Activated naive CD4-positive, alpha-beta T cell (primary cell): ENCODE data around the gene DIO3.
"Not testable (repeated sequence)": the region's sequence is repeated elsewhere in the genome, so short reads cannot be mapped to it uniquely, and the experiment has no call there.

Source experiments
- DNase-seq, 4 experiments: peaks; one replicate each; lab custom pipeline; 2025; lab: John Stamatoyannopoulos, UW

The DIO3 gene

GRCh38 chr14:101542391-101542790, 18.9 kb upstream of the DIO3 start:
- DNase-seq = no peak

- DNase-seq = no peak
These were observed 17.5 kb upstream of the DIO3 start for GRCh38 chr14:101543814-101544213.

- DNase-seq = no peak
These were observed 16.7 kb upstream of the DIO3 start for GRCh38 chr14:101544550-101544949.

- DNase-seq = no peak
These were observed 14.6 kb upstream of the DIO3 start for GRCh38 chr14:101546706-101547105.

- no peak for DNase-seq
These were observed 14.1 kb upstream of the DIO3 start for GRCh38 chr14:101547107-101547738.

GRCh38 chr14:101547961-101548669, 13.2 kb upstream of the DIO3 start:
- DNase-seq = no peak

- DNase-seq = no peak
These were observed 12.6 kb upstream of the DIO3 start for GRCh38 chr14:101548710-101549109.

- no peak for DNase-seq
These were observed 12.1 kb upstream of the DIO3 start for GRCh38 chr14:101549154-101549553.

- not testable (repeated sequence) for DNase-seq
These were observed 10.9 kb upstream of the DIO3 start for GRCh38 chr14:101550202-101550912.

- DNase-seq = no peak
These were observed 9.3 kb upstream of the DIO3 start for GRCh38 chr14:101551729-101552595.

- DNase-seq = no peak
These were observed 8.5 kb upstream of the DIO3 start for GRCh38 chr14:101552786-101553231.

- no peak for DNase-seq
These were observed 7.9 kb upstream of the DIO3 start for GRCh38 chr14:101553393-101553792.

GRCh38 chr14:101553931-101554330, 7.4 kb upstream of the DIO3 start:
- DNase-seq = no peak

- DNase-seq = no peak
These were observed 6.2 kb upstream of the DIO3 start for GRCh38 chr14:101554991-101555668.

- not testable (repeated sequence) for DNase-seq
These were observed 5.6 kb upstream of the DIO3 start for GRCh38 chr14:101555669-101556043.

GRCh38 chr14:101556131-101556530, 5.2 kb upstream of the DIO3 start:
- DNase-seq = no peak

- DNase-seq = no peak
These were observed 4.6 kb upstream of the DIO3 start for GRCh38 chr14:101556566-101557320.

- DNase-seq = no peak
These were observed 4.0 kb upstream of the DIO3 start for GRCh38 chr14:101557321-101557695.

GRCh38 chr14:101557811-101558738, 3.2 kb upstream of the DIO3 start:
- no peak for DNase-seq

GRCh38 chr14:101558739-101559240, 2.5 kb upstream of the DIO3 start:
- DNase-seq = no peak
